ENCODE results near the gene ZNF385B. TPM values are rescaled to one million over a fixed set of nuclear protein-coding genes. Genes with fewer than 3 reads are reported as not detected.

Gene ZNF385B
- total and polyA plus RNA-seq, 2 experiments from 2014 or later = 2.7 to 8.2 TPM

- no peaks in the 10 kb centered on the region for H3K4me1 ChIP-seq (ENCODE audit: low read depth)
- peak in 1 of 2 donors; percentile 66 for DNase-seq (ENCODE audit: low read depth in 1 of 2, low spot score in 1 of 2)
- H3K36me3 ChIP-seq = no peaks in the 10 kb centered on the region
- no peak overlapping the region for H3K4me3 ChIP-seq
- H3K27me3 ChIP-seq = no peaks in the 10 kb centered on the region
- no peaks in the 10 kb centered on the region for H3K9me3 ChIP-seq (ENCODE audit: low read depth)
- no peak overlapping the region for H3K27ac ChIP-seq
- TF ChIP-seq CTCF (IDR thresholded peaks at IDR 0.05; ENCODE audit: low read depth, low read length) = no peak
Observed at GRCh38 chr2:179569831-179570233, 291.6 kb downstream of the ZNF385B start.

- no peaks in the 10 kb centered on the region for H3K27me3 ChIP-seq
- no peaks in the 10 kb centered on the region for H3K36me3 ChIP-seq
Observed at GRCh38 chr2:179565807-179566206, 295.6 kb downstream of the ZNF385B start.

GRCh38 chr2:179562330-179562885, 299.0 kb downstream of the ZNF385B start:
- DNase-seq (ENCODE audit: low read depth in 1 of 2, low spot score in 1 of 2) = no peak
- H3K9me3 ChIP-seq (ENCODE audit: low read depth) = no peaks in the 10 kb centered on the region
- no peaks in the 10 kb centered on the region for H3K27me3 ChIP-seq
- no peaks in the 10 kb centered on the region for H3K36me3 ChIP-seq
- no peak overlapping the region for H3K4me3 ChIP-seq
- H3K4me1 ChIP-seq (ENCODE audit: low read depth) = no peaks in the 10 kb centered on the region
- H3K27ac ChIP-seq = no peak overlapping the region
- TF ChIP-seq CTCF (IDR thresholded peaks at IDR 0.05; ENCODE audit: low read depth, low read length) = no peak

More at GRCh38 chr2:179565807-179566206, 295.6 kb downstream of the ZNF385B start:
- Histone ChIP-seq H3K9me3 (ENCODE audit: low read depth) (no peaks in the 10 kb centered on the region), H3K27ac (no peak overlapping the region), H3K4me1 (ENCODE audit: low read depth) (no peaks in the 10 kb centered on the region), H3K4me3 (no peak overlapping the region)
- DNase-seq (ENCODE audit: low read depth in 1 of 2, low spot score in 1 of 2) = no peak
- TF ChIP-seq CTCF (IDR thresholded peaks at IDR 0.05; ENCODE audit: low read depth, low read length) = no peak

GRCh38 chr2:179561702-179562101, 299.7 kb downstream of the ZNF385B start:
- no peak for TF ChIP-seq CTCF (IDR thresholded peaks at IDR 0.05; ENCODE audit: low read depth, low read length)
- no peak overlapping the region for H3K27ac ChIP-seq
- no peaks in the 10 kb centered on the region for H3K9me3 ChIP-seq (ENCODE audit: low read depth)
- H3K36me3 ChIP-seq = no peaks in the 10 kb centered on the region
- DNase-seq (ENCODE audit: low read depth in 1 of 2, low spot score in 1 of 2) = no peak
- no peaks in the 10 kb centered on the region for H3K27me3 ChIP-seq
- H3K4me3 ChIP-seq = no peak overlapping the region
- no peaks in the 10 kb centered on the region for H3K4me1 ChIP-seq (ENCODE audit: low read depth)

GRCh38 chr2:179560257-179560735, 301.1 kb downstream of the ZNF385B start:
- no peaks in the 10 kb centered on the region for H3K9me3 ChIP-seq (ENCODE audit: low read depth)
- no peaks in the 10 kb centered on the region for H3K4me1 ChIP-seq (ENCODE audit: low read depth)
- no peak overlapping the region for H3K4me3 ChIP-seq
- no peaks in the 10 kb centered on the region for H3K36me3 ChIP-seq
- no peak for TF ChIP-seq CTCF (IDR thresholded peaks at IDR 0.05; ENCODE audit: low read depth, low read length)
- no peak for DNase-seq (ENCODE audit: low read depth in 1 of 2, low spot score in 1 of 2)
- H3K27ac ChIP-seq = no peak overlapping the region
- no peaks in the 10 kb centered on the region for H3K27me3 ChIP-seq
